Adrenal gland (tissue), 12 donors: ENCODE data around the gene B4GALT1. TPM values are rescaled to one million over a fixed set of nuclear protein-coding genes. Genes with fewer than 3 reads are reported as not detected.

Experiments used
- DNase-seq, 7 donors: peaks; one replicate each; pipeline ENCODE4 v3.0.0-alpha.2; 2019 to 2020
- H3K27ac ChIP-seq, 5 donors: fragments of 200-600 bp; sonication (generic) in 4 of 5; 1 replicate in 3 of 5; 2 replicates in 2 of 5; pipeline versions ENCODE4 v1.5.1 to v1.8.0; 2016 to 2020; ENCODE audit warnings: mild to moderate bottlenecking in 1 of 5
- H3K27me3 ChIP-seq: fragments of 200-600 bp; 2 replicates; pipeline ENCODE4 v1.8.0; 2021
- H3K36me3 ChIP-seq, 2 donors: fragments of 200-600 bp; replicated peaks in 1 of 2; 1 replicate in 1 of 2; 2 replicates in 1 of 2; pipeline versions ENCODE4 v1.5.1 to v1.8.0; 2018 to 2022
- H3K4me1 ChIP-seq, 2 donors: fragments of 200-600 bp; replicated peaks in 1 of 2; 1 replicate in 1 of 2; 2 replicates in 1 of 2; pipeline versions ENCODE4 v1.5.1 to v1.8.0; 2018 to 2021
- H3K4me3 ChIP-seq, 4 donors: fragments of 200-600 bp; sonication (generic) in 3 of 4; one replicate each; pipeline ENCODE4 v1.5.1; 2016 to 2018
- H3K9me3 ChIP-seq, 3 donors: fragments of 200-600 bp; sonication (generic) in 1 of 3; replicated peaks in 1 of 3; 1 replicate in 2 of 3; 2 replicates in 1 of 3; pipeline versions ENCODE4 v1.5.1 to v1.8.0; 2016 to 2021
- POLR2A ChIP-seq, 2 donors: fragments of 450-650 bp; IDR thresholded peaks; one replicate each; pipeline ENCODE4 v1.6.1; 2017; ENCODE audit warnings: antibody characterized with exemption in 2 of 2, mild to moderate bottlenecking in 2 of 2, moderate library complexity in 1 of 2
- WGBS, 4 donors: extraction: QIAGEN DNeasy Blood & Tissue Kit in 2 of 4; methylation state at CpG; one replicate each; pipeline versions ENCODE4 v1.1.5 to v1.1.7; 2013 to 2017; 5-methylcytosine and 5-hydroxymethylcytosine counted together
- intact Hi-C, 2 donors: fragments of 100-400 bp; cut with DNase I; formaldehyde crosslinking; loops; one replicate each; pipeline versions ENCODE4 v1.14.1 to v1.15.0; 2022 to 2023
- polyA plus RNA-seq, 3 donors: library from polyadenylated mRNA; stranded (reverse); fragments of 200-250 nt in 2 of 3; fragments of 350-450 nt in 1 of 3; fragmentation: Illumina TruSeq in 1 of 3; extraction: RNeasy Lipid Tissue Mini Kit (QIAGEN cat#74804) in 1 of 3; gene quantifications; one replicate each; pipeline ENCODE4 v1.2.3, GENCODE V29; 2013 to 2014
- total RNA-seq, 9 donors: library from RNA; depleted of rRNA in 4 of 9; stranded (reverse); fragments of >200 nt in 4 of 9; fragments of 120-200 nt in 1 of 9; fragmentation: NEBNext Ultra II Directional in 1 of 9; extraction: Animal tissue kit (Norgen Biotek cat#: 25700) in 1 of 9; gene quantifications; one replicate each; pipeline versions ENCODE4 v1.1.0 to v1.2.4, GENCODE V29; 2013 to 2023
- TF ChIP-seq, protein P1 (sequence below), 6 experiments: fragments of 450-650 bp in 4 of 6; fragments of 200-600 bp in 2 of 6; sonication (generic) in 1 of 6; IDR thresholded peaks; 1 replicate in 5 of 6; 2 replicates in 1 of 6; pipeline versions ENCODE4 v1.5.1 to v1.8.0; 2016 to 2021; ENCODE audit warnings: antibody characterized with exemption in 6 of 6, mild to moderate bottlenecking in 2 of 6, moderate library complexity in 1 of 6
- donor health status: healthy with polysubstance abuse.
- donor health status: Bipolar disorder and iron deficiency.
- donor health status: DM: yes; HTN: yes; CAD: no.
- donor health status: DM: no; HTN: no; CAD: no.
- donor health status: DM: no; HTN: no; CAD: no.
- donor health status: DM: yes; HTN: yes; CAD: no.

B4GALT1 gene
- total and polyA plus RNA-seq, 12 donors: 18.7 to 117 (median 62.7) TPM

DNA sequence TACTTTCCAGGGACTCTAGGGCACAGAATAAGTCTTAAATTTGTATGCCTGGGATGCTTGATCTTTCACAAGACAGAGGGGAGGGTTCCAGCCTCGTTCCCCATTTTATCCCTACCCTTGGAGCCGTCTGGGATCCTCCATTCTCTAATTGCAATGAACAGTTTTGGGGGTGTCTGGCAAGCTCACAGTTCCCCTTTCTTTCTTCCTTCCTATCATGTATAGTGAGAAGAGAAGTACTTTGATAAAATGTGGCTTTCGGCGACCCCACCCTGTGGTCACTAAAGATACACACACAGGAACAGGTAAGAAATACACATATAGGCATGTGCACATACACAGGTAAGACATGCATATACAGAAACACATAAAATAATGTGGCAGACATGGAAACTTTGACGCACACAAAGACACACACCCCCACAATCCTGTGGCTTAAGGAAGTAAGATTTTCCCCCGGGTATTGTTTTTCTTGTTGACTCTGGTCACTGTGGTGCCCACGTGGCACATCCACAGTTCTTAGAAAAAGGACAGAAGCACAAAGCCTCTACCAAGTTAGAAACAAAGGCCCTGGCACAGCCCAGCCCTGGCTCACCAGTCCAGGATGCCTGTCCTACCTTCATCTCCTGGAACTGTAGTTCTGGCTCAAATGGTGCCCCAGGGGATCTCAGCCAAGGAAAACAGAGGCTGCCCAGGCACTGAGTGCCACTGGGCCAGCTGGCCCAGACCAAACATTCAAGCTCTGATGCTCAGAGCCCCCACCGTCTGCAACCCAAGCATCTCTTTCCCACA lies 84.4 kb downstream of the B4GALT1 start:
- Histone ChIP-seq H3K4me1 (peaks cover 0 to 10% of the 10 kb centered on the region in 2 donors), H3K36me3 (no peaks in the 10 kb centered on the region), H3K27ac (no peak overlapping the region), H3K4me3 (no peak overlapping the region), H3K27me3 (no peaks in the 10 kb centered on the region), H3K9me3 (no peaks in the 10 kb centered on the region)
- TF ChIP-seq, protein P1, sequence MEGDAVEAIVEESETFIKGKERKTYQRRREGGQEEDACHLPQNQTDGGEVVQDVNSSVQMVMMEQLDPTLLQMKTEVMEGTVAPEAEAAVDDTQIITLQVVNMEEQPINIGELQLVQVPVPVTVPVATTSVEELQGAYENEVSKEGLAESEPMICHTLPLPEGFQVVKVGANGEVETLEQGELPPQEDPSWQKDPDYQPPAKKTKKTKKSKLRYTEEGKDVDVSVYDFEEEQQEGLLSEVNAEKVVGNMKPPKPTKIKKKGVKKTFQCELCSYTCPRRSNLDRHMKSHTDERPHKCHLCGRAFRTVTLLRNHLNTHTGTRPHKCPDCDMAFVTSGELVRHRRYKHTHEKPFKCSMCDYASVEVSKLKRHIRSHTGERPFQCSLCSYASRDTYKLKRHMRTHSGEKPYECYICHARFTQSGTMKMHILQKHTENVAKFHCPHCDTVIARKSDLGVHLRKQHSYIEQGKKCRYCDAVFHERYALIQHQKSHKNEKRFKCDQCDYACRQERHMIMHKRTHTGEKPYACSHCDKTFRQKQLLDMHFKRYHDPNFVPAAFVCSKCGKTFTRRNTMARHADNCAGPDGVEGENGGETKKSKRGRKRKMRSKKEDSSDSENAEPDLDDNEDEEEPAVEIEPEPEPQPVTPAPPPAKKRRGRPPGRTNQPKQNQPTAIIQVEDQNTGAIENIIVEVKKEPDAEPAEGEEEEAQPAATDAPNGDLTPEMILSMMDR (IDR thresholded peaks at IDR 0.05): no peak
- no peak for TF ChIP-seq POLR2A (IDR thresholded peaks at IDR 0.05)
- WGBS, 4 donors: 55 to 61% (median 58%) methylated on average over 8 of the region's 8 CpGs
- intact Hi-C loops: loop anchor here in 1 of 2 donors (5.0 kb wide), 1 partner anchor 85 kb away; the partner anchor contains the start of gene B4GALT1
- no peak for DNase-seq

- 77 to 91% (median 85%) methylated on average over 4 to 5 of the region's 5 CpGs for WGBS, 4 donors
- TF ChIP-seq, protein P1 (IDR thresholded peaks at IDR 0.05): no peak
- TF ChIP-seq POLR2A (IDR thresholded peaks at IDR 0.05): no peak
- Histone ChIP-seq H3K27ac (no peak overlapping the region), H3K36me3 (no peaks in the 10 kb centered on the region), H3K9me3 (no peaks in the 10 kb centered on the region), H3K4me3 (no peak overlapping the region), H3K27me3 (no peaks in the 10 kb centered on the region), H3K4me1 (peaks cover 0 to 10% of the 10 kb centered on the region in 2 donors)
- no peak for DNase-seq
- intact Hi-C loops: loop anchor here in 1 of 2 donors (5.0 kb wide), 1 partner anchor 85 kb away; the partner anchor contains the start of gene B4GALT1
Observed at GRCh38 chr9:33082128-33082527, 85.0 kb downstream of the B4GALT1 start.

DNA sequence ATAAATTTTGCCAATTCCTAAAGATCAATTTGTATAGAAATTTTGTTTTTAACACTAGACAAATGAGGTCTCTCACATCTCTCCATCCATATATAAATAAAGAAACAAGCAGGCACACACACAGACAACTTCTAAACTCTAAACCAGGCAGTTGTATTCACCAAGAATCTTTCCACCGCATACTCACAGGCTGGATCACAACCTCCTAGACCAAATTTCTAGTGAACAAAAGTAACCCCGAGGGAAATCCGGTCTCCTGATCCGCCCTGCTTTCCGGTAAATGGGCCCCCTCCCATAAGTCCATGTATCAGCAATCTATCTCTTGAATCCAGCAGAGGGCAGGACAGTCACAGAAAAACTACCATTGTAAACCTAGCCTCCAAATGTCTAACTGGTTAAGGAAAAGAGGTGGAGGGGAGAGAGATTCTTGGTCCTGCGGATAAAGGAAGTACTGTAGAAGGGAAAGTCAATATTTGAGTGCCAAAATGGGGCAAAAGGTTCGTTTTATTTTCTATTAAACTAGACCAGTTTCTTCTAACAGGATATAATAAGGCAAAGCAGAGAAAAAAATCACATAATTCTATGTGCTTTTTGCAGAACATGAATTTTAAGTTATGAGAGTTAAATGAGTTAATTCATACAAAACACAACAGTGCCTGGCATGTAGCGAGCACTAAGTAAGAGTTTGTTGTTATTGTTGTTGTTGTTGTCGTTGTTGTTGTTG lies 85.8 kb downstream of the B4GALT1 start:
- WGBS, 4 donors: 9 to 12% (median 11%) methylated on average over 9 of the region's 9 CpGs
- Histone ChIP-seq H3K4me3 (no peak overlapping the region), H3K4me1 (peaks cover 0 to 10% of the 10 kb centered on the region in 2 donors), H3K27me3 (no peaks in the 10 kb centered on the region), H3K9me3 (no peaks in the 10 kb centered on the region), H3K27ac (peak overlapping the region in 3 of 5 donors; percentile 17 to 47 (median 42)), H3K36me3 (no peaks in the 10 kb centered on the region)
- intact Hi-C loops: loop anchor here (2.0 to 5.0 kb wide), 3 partner anchors 86 to 142 kb away; partner anchors contain the start of gene B4GALT1 (in 1 of the 2)
- peak; percentile 68 to 83 (median 78) for DNase-seq
- TF ChIP-seq, protein P1 (IDR thresholded peaks at IDR 0.05): peak; percentile 50 to 99 (median 93)
- no peak for TF ChIP-seq POLR2A (IDR thresholded peaks at IDR 0.05)

DNA sequence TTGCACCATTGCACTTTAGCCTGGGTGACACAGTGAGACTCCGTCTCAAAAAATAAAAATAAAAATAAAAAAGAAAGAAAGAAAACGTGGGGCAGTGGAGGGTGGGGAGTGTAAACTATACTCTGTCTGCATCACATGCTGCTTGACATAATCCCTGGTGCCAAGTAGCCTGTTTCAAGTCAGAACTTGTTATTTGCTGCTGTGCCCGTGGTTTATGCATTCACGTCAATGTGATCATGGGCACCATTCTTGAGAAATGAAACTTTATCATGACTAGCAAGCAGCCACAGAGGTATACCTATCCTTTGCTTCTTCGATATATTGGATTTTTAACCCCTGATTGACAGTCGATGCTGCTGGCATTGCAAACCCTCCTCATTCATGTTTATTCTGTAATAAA lies 86.6 kb downstream of the B4GALT1 start:
- H3K9me3 ChIP-seq: no peaks in the 10 kb centered on the region
- DNase-seq: no peak
- no peaks in the 10 kb centered on the region for H3K36me3 ChIP-seq
- H3K4me3 ChIP-seq: no peak overlapping the region
- TF ChIP-seq POLR2A (IDR thresholded peaks at IDR 0.05): no peak
- TF ChIP-seq, protein P1 (IDR thresholded peaks at IDR 0.05): no peak
- WGBS, 4 donors: 55 to 64% (median 58%) methylated on average over 6 of the region's 6 CpGs
- no peaks in the 10 kb centered on the region for H3K27me3 ChIP-seq
- H3K27ac ChIP-seq: peak overlapping the region in 1 of 5 donors; percentile 47
- intact Hi-C loops: loop anchor here (2.0 to 5.0 kb wide), 3 partner anchors 87 to 142 kb away; partner anchors contain the start of gene B4GALT1 (in 1 of the 2)
- peaks cover 0 to 13% of the 10 kb centered on the region in 2 donors for H3K4me1 ChIP-seq
